ENCODE data around the gene IRF7.

DNA sequence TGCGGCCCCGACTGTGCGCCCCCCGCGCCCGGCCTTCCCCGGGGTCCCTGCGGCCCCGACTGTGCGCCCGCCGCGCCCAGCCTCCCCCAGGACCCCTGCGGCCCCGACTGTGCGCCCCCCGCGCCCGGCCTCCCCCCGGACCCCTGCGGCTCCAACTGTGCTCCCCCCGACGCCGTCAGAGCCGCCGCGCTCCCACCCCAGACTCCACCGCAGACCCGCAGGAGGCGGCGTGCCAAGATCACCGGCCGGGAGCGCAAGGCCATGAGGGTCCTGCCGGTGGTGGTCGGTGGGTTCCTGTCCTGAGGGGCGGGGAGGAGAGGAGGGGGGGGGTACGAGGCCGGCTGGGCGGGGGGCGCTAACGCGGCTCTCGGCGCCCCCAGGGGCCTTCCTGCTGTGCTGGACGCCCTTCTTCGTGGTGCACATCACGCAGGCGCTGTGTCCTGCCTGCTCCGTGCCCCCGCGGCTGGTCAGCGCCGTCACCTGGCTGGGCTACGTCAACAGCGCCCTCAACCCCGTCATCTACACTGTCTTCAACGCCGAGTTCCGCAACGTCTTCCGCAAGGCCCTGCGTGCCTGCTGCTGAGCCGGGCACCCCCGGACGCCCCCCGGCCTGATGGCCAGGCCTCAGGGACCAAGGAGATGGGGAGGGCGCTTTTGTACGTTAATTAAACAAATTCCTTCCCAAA is 24.4 kb upstream of the IRF7 start:
- TF ChIP-seq EP300 (IDR thresholded peaks at IDR 0.05) (no peak), JUNB (IDR thresholded peaks at IDR 0.05) (no peak), RFX5 (IDR thresholded peaks at IDR 0.05) (no peak), CHD2 (IDR thresholded peaks at IDR 0.05; ENCODE audit: low read length, partially characterized antibody) (no peak), RARB (CRISPR knock-in tag; IDR thresholded peaks at IDR 0.05) (no peak), CBX8 (IDR thresholded peaks at IDR 0.05) (no peak)
- TF ChIP-seq, protein P1, sequence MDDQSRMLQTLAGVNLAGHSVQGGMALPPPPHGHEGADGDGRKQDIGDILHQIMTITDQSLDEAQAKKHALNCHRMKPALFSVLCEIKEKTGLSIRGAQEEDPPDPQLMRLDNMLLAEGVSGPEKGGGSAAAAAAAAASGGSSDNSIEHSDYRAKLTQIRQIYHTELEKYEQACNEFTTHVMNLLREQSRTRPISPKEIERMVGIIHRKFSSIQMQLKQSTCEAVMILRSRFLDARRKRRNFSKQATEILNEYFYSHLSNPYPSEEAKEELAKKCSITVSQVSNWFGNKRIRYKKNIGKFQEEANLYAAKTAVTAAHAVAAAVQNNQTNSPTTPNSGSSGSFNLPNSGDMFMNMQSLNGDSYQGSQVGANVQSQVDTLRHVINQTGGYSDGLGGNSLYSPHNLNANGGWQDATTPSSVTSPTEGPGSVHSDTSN (IDR thresholded peaks at IDR 0.05) = no peak
- TF ChIP-seq, protein P2, sequence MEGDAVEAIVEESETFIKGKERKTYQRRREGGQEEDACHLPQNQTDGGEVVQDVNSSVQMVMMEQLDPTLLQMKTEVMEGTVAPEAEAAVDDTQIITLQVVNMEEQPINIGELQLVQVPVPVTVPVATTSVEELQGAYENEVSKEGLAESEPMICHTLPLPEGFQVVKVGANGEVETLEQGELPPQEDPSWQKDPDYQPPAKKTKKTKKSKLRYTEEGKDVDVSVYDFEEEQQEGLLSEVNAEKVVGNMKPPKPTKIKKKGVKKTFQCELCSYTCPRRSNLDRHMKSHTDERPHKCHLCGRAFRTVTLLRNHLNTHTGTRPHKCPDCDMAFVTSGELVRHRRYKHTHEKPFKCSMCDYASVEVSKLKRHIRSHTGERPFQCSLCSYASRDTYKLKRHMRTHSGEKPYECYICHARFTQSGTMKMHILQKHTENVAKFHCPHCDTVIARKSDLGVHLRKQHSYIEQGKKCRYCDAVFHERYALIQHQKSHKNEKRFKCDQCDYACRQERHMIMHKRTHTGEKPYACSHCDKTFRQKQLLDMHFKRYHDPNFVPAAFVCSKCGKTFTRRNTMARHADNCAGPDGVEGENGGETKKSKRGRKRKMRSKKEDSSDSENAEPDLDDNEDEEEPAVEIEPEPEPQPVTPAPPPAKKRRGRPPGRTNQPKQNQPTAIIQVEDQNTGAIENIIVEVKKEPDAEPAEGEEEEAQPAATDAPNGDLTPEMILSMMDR (IDR thresholded peaks at IDR 0.05) = no peak
- TF ChIP-seq, protein P3, sequence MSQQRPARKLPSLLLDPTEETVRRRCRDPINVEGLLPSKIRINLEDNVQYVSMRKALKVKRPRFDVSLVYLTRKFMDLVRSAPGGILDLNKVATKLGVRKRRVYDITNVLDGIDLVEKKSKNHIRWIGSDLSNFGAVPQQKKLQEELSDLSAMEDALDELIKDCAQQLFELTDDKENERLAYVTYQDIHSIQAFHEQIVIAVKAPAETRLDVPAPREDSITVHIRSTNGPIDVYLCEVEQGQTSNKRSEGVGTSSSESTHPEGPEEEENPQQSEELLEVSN (IDR thresholded peaks at IDR 0.05; ENCODE audit: borderline replicate concordance, low read depth) = no peak
- TF ChIP-seq, protein P4, sequence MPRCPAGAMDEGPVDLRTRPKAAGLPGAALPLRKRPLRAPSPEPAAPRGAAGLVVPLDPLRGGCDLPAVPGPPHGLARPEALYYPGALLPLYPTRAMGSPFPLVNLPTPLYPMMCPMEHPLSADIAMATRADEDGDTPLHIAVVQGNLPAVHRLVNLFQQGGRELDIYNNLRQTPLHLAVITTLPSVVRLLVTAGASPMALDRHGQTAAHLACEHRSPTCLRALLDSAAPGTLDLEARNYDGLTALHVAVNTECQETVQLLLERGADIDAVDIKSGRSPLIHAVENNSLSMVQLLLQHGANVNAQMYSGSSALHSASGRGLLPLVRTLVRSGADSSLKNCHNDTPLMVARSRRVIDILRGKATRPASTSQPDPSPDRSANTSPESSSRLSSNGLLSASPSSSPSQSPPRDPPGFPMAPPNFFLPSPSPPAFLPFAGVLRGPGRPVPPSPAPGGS (IDR thresholded peaks at IDR 0.05) = no peak
- TF ChIP-seq, protein P5, sequence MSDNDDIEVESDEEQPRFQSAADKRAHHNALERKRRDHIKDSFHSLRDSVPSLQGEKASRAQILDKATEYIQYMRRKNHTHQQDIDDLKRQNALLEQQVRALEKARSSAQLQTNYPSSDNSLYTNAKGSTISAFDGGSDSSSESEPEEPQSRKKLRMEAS (IDR thresholded peaks at IDR 0.05) = no peak
- TF ChIP-seq, protein P6, sequence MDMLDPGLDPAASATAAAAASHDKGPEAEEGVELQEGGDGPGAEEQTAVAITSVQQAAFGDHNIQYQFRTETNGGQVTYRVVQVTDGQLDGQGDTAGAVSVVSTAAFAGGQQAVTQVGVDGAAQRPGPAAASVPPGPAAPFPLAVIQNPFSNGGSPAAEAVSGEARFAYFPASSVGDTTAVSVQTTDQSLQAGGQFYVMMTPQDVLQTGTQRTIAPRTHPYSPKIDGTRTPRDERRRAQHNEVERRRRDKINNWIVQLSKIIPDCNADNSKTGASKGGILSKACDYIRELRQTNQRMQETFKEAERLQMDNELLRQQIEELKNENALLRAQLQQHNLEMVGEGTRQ (IDR thresholded peaks at IDR 0.05) = no peak

Data from A549 (cell line).